H9 (cell line): ENCODE results near the gene RABL6. TPM values are rescaled to one million over a fixed set of nuclear protein-coding genes. Genes with fewer than 3 reads are reported as not detected.
"Not testable (repeated sequence)": the region's sequence is repeated elsewhere in the genome, so short reads cannot be mapped to it uniquely, and the experiment has no call there.

Experiments used
- DNase-seq: peaks from one replicate; pipeline ENCODE4 v3.0.0-alpha.2; 2017
- H2AFZ ChIP-seq: one replicate; pipeline ENCODE4 v1.6.1; 2013; ENCODE audit warnings: mild to moderate bottlenecking, low read length, control low read depth, moderate library complexity
- H2AK5ac ChIP-seq: 2 replicates; pipeline ENCODE4 v1.6.1; 2013; ENCODE audit warnings: low read length, control low read depth, mixed read lengths; ENCODE audit not compliant: insufficient read length
- H2BK120ac ChIP-seq: one replicate; pipeline ENCODE4 v1.6.1; 2013; ENCODE audit warnings: low read depth, mild to moderate bottlenecking, low read length, control low read depth, inconsistent platforms; ENCODE audit not compliant: poor library complexity, severe bottlenecking
- H2BK12ac ChIP-seq: 2 replicates; pipeline ENCODE4 v1.6.1; 2013; ENCODE audit warnings: low read length, control low read depth, mixed read lengths, low read depth; ENCODE audit not compliant: insufficient read length
- H2BK15ac ChIP-seq: 2 replicates; pipeline ENCODE4 v1.6.1; 2013; ENCODE audit warnings: low read depth, low read length, control low read depth
- H2BK20ac ChIP-seq: one replicate; pipeline ENCODE4 v1.6.1; 2013; ENCODE audit warnings: low read depth, mild to moderate bottlenecking, low read length, control low read depth, inconsistent platforms; ENCODE audit not compliant: poor library complexity, severe bottlenecking
- H2BK5ac ChIP-seq: 2 replicates; pipeline ENCODE4 v1.6.1; 2013; ENCODE audit warnings: low read length, control low read depth, mixed read lengths; ENCODE audit not compliant: insufficient read length
- H3K14ac ChIP-seq: 2 replicates; pipeline ENCODE4 v1.6.1; 2013; ENCODE audit warnings: low read length, control low read depth; ENCODE audit not compliant: insufficient read depth
- H3K18ac ChIP-seq: 2 replicates; pipeline ENCODE4 v1.6.1; 2013; ENCODE audit warnings: low read depth, mild to moderate bottlenecking, mixed read lengths, low read length, control low read depth; ENCODE audit not compliant: insufficient read length
- H3K23ac ChIP-seq: 2 replicates; pipeline ENCODE4 v1.6.1; 2013; ENCODE audit warnings: low read length, control low read depth, mixed read lengths, low read depth; ENCODE audit not compliant: insufficient read length
- H3K23me2 ChIP-seq: 2 replicates; pipeline ENCODE4 v1.6.1; 2013; ENCODE audit warnings: low read depth, mild to moderate bottlenecking, mixed read lengths, low read length, control low read depth; ENCODE audit not compliant: insufficient read length, poor library complexity, severe bottlenecking
- H3K27ac ChIP-seq: 2 replicates; pipeline ENCODE4 v1.5.1; 2013; ENCODE audit warnings: low read length, control low read depth, mixed read lengths, low read depth; ENCODE audit not compliant: insufficient read length
- H3K27me3 ChIP-seq: 2 replicates; pipeline ENCODE4 v1.6.1; 2013; ENCODE audit warnings: low read length, control low read depth, inconsistent platforms; ENCODE audit not compliant: insufficient read depth
- H3K4ac ChIP-seq: 2 replicates; pipeline ENCODE4 v1.6.1; 2013; ENCODE audit warnings: low read depth, mild to moderate bottlenecking, control low read depth, inconsistent platforms, low read length, moderate library complexity
- H3K4me1 ChIP-seq: 2 replicates; pipeline ENCODE4 v1.6.1; 2013; ENCODE audit warnings: low read length, control low read depth, inconsistent platforms; ENCODE audit not compliant: insufficient read depth
- H3K4me2 ChIP-seq: 2 replicates; pipeline ENCODE4 v1.6.1; 2013; ENCODE audit warnings: low read length, control low read depth, mixed read lengths; ENCODE audit not compliant: insufficient read length, insufficient read depth
- H3K56ac ChIP-seq: 2 replicates; pipeline ENCODE4 v1.6.1; 2013; ENCODE audit warnings: low read depth, mild to moderate bottlenecking, mixed read lengths, low read length, control low read depth; ENCODE audit not compliant: insufficient read length
- H3K79me1 ChIP-seq: 2 replicates; pipeline ENCODE4 v1.6.1; 2013; ENCODE audit warnings: low read depth, mild to moderate bottlenecking, moderate library complexity, low read length, control low read depth, inconsistent platforms; ENCODE audit not compliant: insufficient read depth, poor library complexity, severe bottlenecking
- H3K79me2 ChIP-seq: 2 replicates; pipeline ENCODE4 v1.6.1; 2013; ENCODE audit warnings: low read length, control low read depth, inconsistent platforms; ENCODE audit not compliant: insufficient read depth
- H3K9ac ChIP-seq: 2 replicates; pipeline ENCODE4 v1.6.1; 2013; ENCODE audit warnings: low read length, control low read depth, mixed read lengths; ENCODE audit not compliant: insufficient read length; ENCODE audit errors: extremely low read depth
- H3K9me3 ChIP-seq: one replicate; pipeline ENCODE4 v1.6.1; 2013; ENCODE audit warnings: low read depth, low read length, inconsistent platforms; ENCODE audit not compliant: control insufficient read depth
- H3T11ph ChIP-seq: one replicate; pipeline ENCODE4 v1.6.1; 2013; ENCODE audit warnings: mild to moderate bottlenecking, low read length, control low read depth, inconsistent platforms
- H4K20me1 ChIP-seq: one replicate; pipeline ENCODE4 v1.6.1; 2013; ENCODE audit not compliant: control insufficient read depth, insufficient read length, insufficient read depth
- H4K5ac ChIP-seq: 2 replicates; pipeline ENCODE4 v1.6.1; 2013; ENCODE audit warnings: low read depth, mild to moderate bottlenecking, mixed read lengths, low read length, control low read depth; ENCODE audit not compliant: insufficient read length
- H4K8ac ChIP-seq: replicated peaks from 2 replicates; pipeline ENCODE4 v1.6.1; 2013; ENCODE audit warnings: low read length, control low read depth, mixed read lengths, low read depth; ENCODE audit not compliant: insufficient read length
- H4K91ac ChIP-seq: 2 replicates; pipeline ENCODE4 v1.6.1; 2013; ENCODE audit warnings: low read depth, mild to moderate bottlenecking, moderate library complexity, mixed read lengths, low read length, control low read depth; ENCODE audit not compliant: insufficient read length
- H3K27ac Mint-ChIP-seq, 3 experiments: 2 replicates in 2 of 3; 3 replicates in 1 of 3; pipeline ENCODE4 v1.8.0; 2020 to 2021; ENCODE audit warnings: mixed read lengths in 3 of 3, mild to moderate bottlenecking in 1 of 3, moderate library complexity in 1 of 3
- H3K27me3 Mint-ChIP-seq: 2 replicates; pipeline ENCODE4 v1.8.0; 2021; ENCODE audit warnings: low read depth, mild to moderate bottlenecking, moderate library complexity, mixed read lengths
- H3K36me3 Mint-ChIP-seq, 3 experiments: 2 replicates in 2 of 3; 3 replicates in 1 of 3; pipeline ENCODE4 v1.8.0; 2020 to 2021; ENCODE audit warnings: low read depth in 3 of 3, mixed read lengths in 3 of 3; ENCODE audit not compliant: insufficient read depth in 1 of 3
- H3K4me1 Mint-ChIP-seq, 2 experiments: 2 replicates each; pipeline ENCODE4 v1.8.0; 2020; ENCODE audit warnings: mixed read lengths in 2 of 2
- H3K4me3 Mint-ChIP-seq, 2 experiments: 2 replicates in 1 of 2; 3 replicates in 1 of 2; pipeline ENCODE4 v1.8.0; 2020 to 2021; ENCODE audit warnings: mild to moderate bottlenecking in 2 of 2, mixed read lengths in 2 of 2, moderate library complexity in 1 of 2
- H3K9me3 Mint-ChIP-seq, 2 experiments: 2 replicates in 1 of 2; 3 replicates in 1 of 2; pipeline ENCODE4 v1.8.0; 2020; ENCODE audit warnings: mild to moderate bottlenecking in 2 of 2, mixed read lengths in 2 of 2, moderate library complexity in 1 of 2
- CTCF ChIP-seq: fragments of 200-600 bp; sonication (generic); conservative IDR thresholded peaks from 3 replicates; pipeline ENCODE4 v1.8.0; 2021; ENCODE audit warnings: antibody characterized with exemption, mild to moderate bottlenecking
- WGBS: extraction: QIAGEN DNeasy Blood & Tissue Kit; methylation state at CpG from one replicate; pipeline ENCODE4 v1.1.7; 2013; ENCODE audit warnings: missing lambda C conversion rate, low lambda C conversion rate, mixed read lengths; ENCODE audit not compliant: insufficient read length; ENCODE audit errors: extremely low coverage; 5-methylcytosine and 5-hydroxymethylcytosine counted together
- total RNA-seq: library from RNA; stranded (reverse); gene quantifications from 2 replicates; pipeline ENCODE4 v1.2.1, GENCODE V29; 2021

RABL6 gene
- total RNA-seq, 1 experiment from 2014 or later, result 108 TPM

- Histone ChIP-seq H4K20me1 (no peaks in the 10 kb centered on the region), H3K23ac (no peak overlapping the region), H3K4me2 (no peak overlapping the region), H2BK12ac (no peak overlapping the region), H3K56ac (no peak overlapping the region), H3T11ph (no peak overlapping the region), H2AFZ (no peak overlapping the region), H2AK5ac (no peak overlapping the region), H4K8ac (no peak overlapping the region), H3K23me2 (peaks cover 4% of the 10 kb centered on the region), H3K79me1 (no peaks in the 10 kb centered on the region), H3K9me3 (no peaks in the 10 kb centered on the region), H2BK20ac (no peak overlapping the region), H3K4ac (no peak overlapping the region), H4K5ac (no peak overlapping the region), H4K91ac (no peak overlapping the region), H2BK120ac (no peak overlapping the region), H3K27ac (no peak overlapping the region), H3K18ac (no peak overlapping the region), H2BK5ac (no peak overlapping the region), H2BK15ac (no peak overlapping the region), H3K79me2 (no peaks in the 10 kb centered on the region; the same call in 1 of the 2 replicates), H3K9ac (no peak overlapping the region), H3K14ac (no peak overlapping the region), H3K4me1 (no peaks in the 10 kb centered on the region), H3K27me3 (no peaks in the 10 kb centered on the region)
- H3K9me3 Mint-ChIP-seq, result no peaks in the 10 kb centered on the region; a peak in 2 of 5 replicates
- no peak overlapping the region for H3K4me3 Mint-ChIP-seq
- DNase-seq, result peak; percentile 62
- WGBS, result no CpG with 5 or more reads among the region's 19 CpGs
- no peaks in the 10 kb centered on the region; a peak in 2 of 7 replicates for H3K36me3 Mint-ChIP-seq
- H3K27ac Mint-ChIP-seq, result no peak overlapping the region
- no peak for TF ChIP-seq CTCF
- peaks cover 9 to 10% of the 10 kb centered on the region in 2 experiments for H3K4me1 Mint-ChIP-seq
- peaks cover 11% of the 10 kb centered on the region for H3K27me3 Mint-ChIP-seq
Measured at GRCh38 chr9:136882109-136882946, 74.6 kb downstream of the RABL6 start.

DNA sequence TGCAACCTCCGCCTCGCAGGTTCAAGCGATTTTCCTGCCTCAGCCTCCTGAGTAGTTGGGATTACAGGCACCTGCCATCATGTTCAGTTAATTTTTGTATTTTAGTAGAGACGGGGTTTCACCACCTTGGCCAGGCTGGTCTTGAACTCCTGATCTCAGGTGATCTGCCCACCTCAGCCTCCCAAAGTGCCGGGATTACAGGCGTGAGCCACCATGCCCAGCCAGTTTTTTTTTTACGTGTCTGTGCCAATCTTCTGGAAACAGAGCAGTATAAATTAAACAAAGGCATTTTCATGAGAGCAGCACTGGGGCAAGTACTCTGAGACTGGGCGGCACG lies 75.2 kb downstream of the RABL6 start:
- not testable (repeated sequence) for H3K4me3 Mint-ChIP-seq, H2BK120ac ChIP-seq, H3K27ac Mint-ChIP-seq, H3K79me1 ChIP-seq, H4K91ac ChIP-seq, H3K14ac ChIP-seq, H3K23me2 ChIP-seq, H3K9ac ChIP-seq, H2BK12ac ChIP-seq, H3K27ac ChIP-seq, H3T11ph ChIP-seq, H3K27me3 ChIP-seq, H3K9me3 Mint-ChIP-seq, H3K9me3 ChIP-seq, H4K20me1 ChIP-seq, H2BK5ac ChIP-seq, H3K18ac ChIP-seq, H3K56ac ChIP-seq, H4K5ac ChIP-seq, H2BK20ac ChIP-seq, H3K36me3 Mint-ChIP-seq, H3K4ac ChIP-seq, H2BK15ac ChIP-seq, H3K4me1 ChIP-seq, H2AK5ac ChIP-seq, H3K79me2 ChIP-seq, DNase-seq, H3K23ac ChIP-seq, H4K8ac ChIP-seq, H2AFZ ChIP-seq, H3K4me2 ChIP-seq
- WGBS, result no CpG with 5 or more reads among the region's 9 CpGs
- Mint-ChIP-seq H3K27me3 (peaks cover 11% of the 10 kb centered on the region), H3K4me1 (peaks cover 12 to 13% of the 10 kb centered on the region in 2 experiments)
